ENCODE data around the gene PGLYRP2.

The PGLYRP2 gene

DNA sequence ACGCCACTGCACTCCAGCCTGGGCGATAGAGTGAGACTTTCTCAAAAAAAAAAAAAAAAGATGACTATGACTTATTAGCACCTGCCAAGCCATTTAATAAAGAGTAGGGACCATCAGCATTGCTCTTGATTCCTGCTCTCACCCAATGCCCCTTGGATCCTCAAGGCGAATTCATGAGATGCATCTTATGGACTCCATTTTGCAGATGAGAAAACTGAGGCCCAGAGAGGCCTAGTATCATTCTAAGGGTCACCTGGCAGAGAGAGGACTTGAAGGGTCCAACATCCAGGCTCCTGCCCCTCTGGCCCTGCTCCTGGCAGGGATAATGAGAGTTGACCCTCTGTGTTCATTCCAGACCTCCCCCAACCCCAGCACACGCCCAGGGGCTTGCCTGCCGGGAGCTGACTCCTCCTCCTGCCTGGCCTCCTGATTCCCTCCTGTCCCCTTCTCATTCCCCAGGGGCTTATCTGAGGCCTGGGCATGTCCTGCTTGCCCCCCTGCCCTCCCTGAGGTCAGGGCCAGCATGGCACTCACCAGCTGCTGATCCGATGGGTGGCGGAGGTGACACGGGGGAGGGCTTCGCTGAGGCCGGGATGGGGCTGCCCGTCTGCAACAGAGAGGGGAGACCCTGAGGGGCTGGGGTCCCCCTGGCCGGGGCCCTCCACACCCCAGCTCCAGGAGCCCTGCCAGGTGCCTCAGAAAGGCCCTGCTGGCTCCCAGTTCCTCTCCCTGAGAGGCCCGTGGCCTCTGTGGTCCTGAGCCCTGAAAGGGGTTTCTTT, 37.0 kb downstream of the PGLYRP2 start:
- DNase-seq (ENCODE audit: low read depth in 1 of 2, low spot score in 1 of 2) = no peak

DNA sequence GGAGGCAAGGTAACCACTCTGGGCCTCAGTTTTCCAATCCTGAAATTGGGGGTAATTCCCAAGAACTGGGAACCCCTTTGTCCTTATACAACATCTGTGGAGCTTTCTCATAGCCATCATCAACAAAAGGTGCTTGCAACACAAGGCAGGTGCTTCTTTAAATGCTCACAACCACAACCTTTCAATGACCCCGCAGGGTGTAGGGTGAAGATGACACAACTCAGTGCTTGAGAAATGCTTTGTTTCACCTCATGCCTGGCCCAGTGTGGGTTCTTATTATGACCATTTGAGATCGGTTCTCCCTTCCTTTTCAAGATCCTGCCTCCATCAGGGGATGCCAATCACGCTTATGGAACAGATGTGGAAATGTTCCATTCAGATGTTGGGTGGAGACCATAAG, 38.0 kb downstream of the PGLYRP2 start:
- DNase-seq (ENCODE audit: low read depth in 1 of 2, low spot score in 1 of 2) = no peak

DNA sequence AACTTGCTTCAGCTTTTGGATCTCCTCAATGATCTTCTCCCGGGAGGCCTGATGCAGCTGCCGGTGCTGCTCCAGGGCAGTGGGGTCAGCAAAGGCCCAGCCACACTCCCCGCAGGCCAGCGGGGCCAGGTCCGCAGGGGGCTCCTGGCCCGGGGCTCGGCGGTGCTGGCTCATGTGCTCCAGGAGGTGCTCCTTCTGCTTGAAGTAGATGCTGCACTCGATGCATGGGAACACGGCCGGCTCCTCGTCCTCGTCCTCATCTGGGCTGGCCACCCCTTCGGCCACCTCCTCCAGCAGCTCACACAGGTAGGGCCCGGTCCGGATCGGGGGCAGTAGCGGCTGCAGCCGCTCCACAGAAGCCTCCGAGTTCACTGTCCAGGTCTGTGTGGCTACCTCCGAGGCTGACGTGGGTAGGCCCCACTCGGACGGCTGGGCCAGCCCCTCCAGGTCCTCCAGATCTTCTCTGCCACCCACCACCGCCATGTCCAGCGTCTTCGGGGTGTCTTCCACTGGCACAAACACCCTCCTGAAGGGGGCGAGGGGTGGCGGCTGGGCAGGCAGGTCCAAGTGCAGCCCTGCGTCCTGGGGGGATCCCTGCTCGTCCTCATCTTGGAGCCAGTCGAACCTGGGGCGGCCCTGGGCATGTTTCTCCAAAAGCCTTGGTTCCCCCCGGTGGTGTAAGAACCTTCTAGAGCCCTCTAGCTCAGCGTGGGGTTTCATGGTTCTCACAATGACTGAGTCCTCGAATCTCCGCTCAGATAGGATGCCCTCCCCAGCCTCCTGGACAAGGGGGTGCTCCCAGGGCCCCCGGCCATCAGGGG, 39.3 kb downstream of the PGLYRP2 start:
- DNase-seq (ENCODE audit: low read depth in 1 of 2, low spot score in 1 of 2) = no peak

DNA sequence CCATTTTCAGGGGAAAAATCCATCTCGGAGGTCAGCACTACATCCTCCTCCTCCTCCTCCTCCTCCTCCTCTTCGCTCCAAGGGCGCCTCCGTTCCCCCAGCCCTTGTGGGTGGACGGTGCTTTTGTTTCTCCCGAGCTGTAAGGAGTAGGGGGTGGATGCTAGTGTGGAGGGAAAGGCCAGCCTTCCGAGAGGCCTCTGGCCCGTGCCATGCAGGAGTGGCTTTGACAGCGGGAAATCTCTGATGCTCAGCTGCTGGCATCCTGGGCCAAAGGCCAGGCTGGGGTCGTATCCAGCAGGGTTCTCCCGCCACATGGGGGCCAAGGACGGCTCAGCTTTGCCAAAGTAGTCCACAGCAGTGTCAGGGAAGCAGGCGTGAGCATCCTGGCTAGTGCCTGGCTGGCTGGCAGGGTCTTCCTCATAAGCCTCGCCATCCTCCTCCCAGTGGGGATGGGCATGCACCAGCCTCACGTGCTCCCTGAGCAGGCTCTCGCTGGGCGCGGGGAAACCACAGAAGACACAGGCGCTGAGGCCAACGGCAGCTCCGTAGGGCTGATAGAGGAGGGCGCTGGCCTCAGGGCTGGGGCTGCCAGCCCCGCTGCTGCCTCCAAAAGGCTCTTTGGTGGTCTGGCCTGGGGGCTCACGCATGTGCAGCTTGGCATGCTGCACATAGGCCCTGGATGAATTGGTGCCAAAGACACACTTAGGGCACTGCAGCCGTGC, 40.1 kb downstream of the PGLYRP2 start:
- no peak for DNase-seq (ENCODE audit: low read depth in 1 of 2, low spot score in 1 of 2)

DNA sequence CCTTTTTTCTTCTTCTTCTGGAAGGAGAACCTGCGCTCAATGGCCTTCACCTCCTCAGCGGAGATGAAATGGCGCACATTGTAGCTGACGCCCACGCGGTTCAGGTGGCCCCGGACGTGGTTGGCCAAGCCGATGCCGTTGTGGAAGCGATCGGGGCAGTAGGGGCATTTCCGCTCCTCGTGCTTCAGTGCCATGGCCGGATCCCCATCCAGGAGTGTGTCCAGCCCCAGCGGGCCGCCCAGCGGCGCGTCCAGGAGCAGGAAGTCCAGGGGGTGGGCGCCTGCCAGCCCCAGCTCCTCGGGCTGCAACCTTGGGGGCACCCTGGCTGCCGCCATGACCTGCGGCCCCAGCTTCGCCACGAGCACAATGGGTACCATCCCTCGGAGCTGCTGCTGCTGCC, 40.7 kb downstream of the PGLYRP2 start:
- DNase-seq (ENCODE audit: low read depth in 1 of 2, low spot score in 1 of 2) = no peak

DNA sequence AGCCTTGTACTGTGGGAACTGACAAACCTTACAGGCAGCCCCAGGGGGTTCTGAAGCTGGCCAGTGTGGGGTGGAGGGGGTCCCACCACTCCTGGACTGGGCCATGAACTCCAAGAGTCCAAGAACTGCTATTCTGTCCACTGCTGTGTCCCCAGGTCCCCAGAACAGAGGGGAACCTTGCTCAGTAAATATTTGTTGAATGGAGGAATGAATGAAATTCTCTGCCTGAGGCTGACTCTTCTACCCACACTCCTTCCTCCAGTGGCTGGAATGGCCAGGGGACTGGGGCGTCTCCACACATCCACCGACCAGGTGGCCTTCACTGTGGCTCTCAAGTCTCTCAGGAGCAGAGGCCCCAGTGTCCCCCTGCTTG, 41.2 kb downstream of the PGLYRP2 start:
- DNase-seq (ENCODE audit: low read depth in 1 of 2, low spot score in 1 of 2) = no peak

DNA sequence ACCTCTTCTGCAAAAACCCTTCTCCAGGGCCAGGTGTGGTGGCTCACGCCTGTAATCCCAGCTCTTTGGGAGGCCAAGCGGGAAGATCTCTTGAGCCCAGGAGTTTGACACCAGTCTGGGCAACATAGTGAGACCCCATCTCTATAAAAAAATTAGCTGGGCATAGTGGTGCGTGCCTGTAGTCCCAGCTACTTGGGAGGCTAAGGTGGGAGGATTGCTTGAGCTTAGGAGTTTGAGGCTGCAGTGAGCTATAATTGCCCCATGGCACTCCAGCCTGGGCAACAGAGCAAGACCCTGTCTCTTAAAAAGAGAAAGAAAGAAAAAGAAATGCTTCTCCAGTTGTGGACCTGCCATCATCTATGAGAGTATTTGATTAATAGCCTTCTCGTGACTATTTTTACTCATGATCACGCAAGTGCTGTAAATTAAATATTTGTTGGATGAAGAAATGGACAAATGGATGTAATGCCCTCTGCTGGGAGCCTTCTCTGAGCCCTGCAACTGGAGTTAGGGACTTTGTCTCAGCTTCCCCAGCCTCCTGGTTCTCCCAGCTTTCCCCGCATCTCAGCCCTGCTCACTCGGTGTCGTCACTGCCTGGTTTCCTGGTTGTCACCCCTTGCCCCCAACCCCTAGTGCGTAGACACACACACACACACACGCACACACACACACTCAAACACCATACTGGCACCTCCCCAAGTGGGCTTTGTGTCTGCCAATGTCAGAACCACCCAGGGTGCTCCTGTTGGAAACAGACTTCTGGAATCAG, 41.8 kb downstream of the PGLYRP2 start:
- no peak for DNase-seq (ENCODE audit: low read depth in 1 of 2, low spot score in 1 of 2)

DNA sequence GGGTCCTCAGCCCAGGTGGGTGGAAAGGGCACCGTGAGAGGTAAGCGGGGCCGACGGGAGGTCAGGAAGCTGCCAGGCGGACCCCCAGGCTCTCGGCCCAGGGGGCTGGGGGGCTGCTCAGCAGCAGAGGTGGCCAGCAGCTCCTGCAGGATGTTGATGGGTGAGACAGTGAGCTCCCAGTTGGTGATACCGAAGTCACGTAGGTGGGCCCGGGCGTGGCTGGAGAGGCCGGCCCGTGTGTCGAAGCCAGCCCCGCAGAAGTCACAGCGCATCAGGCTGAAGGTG, 42.5 kb downstream of the PGLYRP2 start:
- DNase-seq (ENCODE audit: low read depth in 1 of 2, low spot score in 1 of 2) = no peak

DNA sequence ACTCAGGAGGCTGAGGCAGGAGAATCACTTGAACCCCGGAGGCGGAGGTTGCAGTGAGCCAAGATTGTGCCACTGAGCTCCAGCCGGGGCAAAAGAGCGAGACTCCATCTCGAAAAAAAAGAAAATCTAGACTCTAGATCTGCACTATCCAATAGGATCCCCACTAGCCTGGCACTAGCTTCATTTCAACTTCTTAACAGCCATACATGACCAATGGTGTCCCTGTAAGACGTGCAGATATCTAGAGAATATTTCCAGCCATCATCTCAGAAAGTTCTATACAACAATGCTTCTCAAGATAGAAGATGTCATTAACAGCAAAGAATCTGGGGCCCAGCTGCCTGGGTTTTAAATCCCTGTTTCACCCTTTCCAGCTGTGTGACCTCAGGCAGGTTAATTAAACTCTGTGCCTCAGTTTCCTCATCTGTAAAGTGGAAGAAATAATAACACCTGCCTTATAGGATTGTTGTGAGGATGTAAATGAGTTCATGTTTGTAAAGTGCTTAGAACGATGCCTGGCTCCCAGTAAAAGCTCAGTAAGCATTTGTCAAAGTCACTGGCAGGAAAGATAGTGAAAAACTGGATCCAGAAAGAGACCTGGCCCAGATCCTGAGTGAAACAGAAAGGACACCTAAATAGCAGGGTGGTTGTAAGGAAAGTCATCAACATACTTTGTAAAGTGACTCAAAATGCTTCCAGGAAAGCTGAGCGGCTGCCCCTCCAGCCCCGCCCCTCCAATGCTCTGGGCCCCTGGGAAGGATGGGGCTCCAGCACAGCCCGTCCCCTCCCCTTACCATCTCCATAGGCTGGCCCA, 43.1 kb downstream of the PGLYRP2 start:
- no peak for DNase-seq (ENCODE audit: low read depth in 1 of 2, low spot score in 1 of 2)

DNA sequence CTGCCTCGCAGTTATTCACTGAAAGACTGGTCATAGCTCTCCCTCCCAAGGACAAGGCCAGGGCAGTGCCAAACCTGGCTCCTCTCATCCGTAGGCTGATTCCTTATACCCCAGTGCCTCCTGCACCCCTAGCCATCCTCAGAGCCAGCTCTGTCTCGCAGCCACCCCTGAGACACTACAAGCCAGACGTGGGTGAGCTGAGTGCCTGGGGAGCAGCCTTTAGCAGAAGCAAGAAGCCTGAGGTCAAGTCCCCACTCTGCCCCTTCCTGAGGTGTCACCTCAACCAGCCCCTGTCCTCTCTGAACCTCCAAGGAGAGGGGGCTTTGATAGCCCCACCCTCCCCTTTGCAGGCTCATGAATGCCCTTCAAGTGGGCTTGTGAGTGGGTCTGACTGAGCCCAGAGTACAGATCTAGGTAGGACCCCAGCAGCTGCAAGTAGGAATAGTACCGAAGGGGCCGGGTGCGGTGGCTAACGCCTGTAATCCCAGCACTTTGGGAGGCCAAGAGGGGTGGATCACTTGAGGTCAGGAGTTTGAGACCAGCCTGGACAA, 45.7 kb downstream of the PGLYRP2 start:
- DNase-seq (ENCODE audit: low read depth in 1 of 2, low spot score in 1 of 2) = no peak

DNA sequence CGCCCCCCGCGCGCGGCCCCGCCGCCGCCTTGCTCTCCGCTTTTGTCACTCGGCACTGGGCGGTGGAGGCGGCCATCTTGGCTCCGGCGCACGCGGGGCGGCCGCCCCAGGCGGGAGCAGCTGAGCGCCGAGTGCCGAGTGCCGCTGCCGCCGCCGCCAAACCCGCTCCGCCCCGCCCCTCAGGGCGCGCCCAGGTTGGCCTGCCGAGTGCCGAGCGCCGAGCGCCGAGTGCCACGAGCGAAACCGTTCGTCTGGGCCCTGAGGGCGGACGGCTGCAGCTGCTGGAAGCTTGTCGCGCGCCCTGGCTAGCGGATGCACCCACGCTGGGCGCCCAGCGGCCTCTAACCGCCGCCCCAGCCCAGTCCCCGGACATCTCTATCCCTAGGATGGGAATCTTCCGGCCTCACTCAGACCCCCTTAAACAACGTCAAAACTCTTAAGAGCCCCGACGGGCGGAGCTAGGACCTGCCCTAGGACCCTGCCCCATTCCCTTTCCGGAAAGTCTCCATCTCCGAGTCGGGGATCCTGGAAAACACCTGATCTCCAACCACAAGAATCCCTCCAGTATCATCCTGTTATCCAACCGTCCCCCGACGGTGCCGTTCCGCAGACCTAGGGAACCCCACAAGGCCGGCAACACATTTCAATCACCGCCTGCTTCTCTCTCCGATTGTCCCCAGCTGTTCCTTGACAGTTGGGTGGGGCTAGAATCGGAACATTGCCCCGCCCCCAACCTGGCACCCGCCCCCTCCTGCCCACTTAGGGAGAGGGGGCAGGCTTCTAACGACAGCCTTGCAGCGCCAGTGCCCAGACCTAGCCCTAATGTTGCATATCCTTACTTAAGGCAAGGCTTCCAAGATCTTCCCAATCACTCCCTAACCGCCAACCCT, 46.4 kb downstream of the PGLYRP2 start:
- peak; percentile 80 to 84 for DNase-seq (ENCODE audit: low read depth in 1 of 2, low spot score in 1 of 2)

DNA sequence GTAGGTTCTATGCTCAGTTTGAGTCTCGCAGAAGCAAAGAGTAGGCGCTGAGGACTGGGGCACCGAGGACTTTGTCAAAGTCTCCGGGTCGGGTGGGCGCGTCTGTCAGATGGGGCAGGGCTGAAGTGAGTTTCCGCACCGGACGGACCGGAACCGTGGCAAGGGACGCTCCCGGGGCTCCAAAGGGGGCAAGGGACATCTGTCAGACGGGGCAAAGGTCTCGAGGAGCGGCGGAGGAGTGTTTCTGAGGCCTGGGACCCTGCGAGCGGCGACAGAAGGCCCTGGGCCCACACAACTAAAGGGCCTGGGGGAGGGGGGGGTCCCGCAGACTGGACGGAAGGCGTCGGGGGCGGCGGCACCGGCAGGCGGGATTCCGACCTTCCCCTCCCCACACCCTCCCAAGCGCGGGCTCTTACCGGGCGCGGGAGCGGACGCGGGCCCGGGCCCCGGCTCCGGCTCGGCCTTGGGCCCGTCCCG, 47.2 kb downstream of the PGLYRP2 start:
- DNase-seq (ENCODE audit: low read depth in 1 of 2, low spot score in 1 of 2) = no peak

DNA sequence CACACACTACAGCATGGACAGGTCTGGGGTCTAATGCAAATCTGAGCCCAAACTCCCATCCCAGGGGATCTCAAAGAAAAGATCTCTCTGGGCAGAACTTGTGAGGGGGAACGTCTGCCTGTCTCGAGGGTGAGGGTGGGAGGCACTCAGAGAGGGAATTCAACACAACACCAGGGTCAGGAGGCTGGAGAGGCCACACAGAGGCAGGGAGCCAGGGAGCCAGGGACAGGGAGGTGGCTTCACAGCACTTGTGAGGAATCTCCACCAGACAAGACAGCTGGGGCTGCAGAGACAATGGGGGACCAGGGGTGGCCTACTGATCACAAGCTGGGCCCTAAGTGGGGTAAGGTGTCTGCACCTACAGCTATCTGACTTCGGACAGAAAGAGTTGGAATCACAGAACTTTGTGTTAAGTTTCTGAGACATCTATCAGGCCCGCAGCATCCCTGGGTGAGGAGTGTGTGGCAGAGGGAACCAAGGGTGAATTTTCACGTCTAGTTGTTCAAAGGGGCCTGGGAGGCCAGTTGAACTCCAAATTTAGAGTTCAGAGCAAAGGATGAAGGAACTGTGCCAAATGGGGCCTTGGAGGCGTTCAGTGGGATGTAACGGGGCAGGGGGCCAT, 47.8 kb downstream of the PGLYRP2 start:
- DNase-seq (ENCODE audit: low read depth in 1 of 2, low spot score in 1 of 2) = no peak

DNA sequence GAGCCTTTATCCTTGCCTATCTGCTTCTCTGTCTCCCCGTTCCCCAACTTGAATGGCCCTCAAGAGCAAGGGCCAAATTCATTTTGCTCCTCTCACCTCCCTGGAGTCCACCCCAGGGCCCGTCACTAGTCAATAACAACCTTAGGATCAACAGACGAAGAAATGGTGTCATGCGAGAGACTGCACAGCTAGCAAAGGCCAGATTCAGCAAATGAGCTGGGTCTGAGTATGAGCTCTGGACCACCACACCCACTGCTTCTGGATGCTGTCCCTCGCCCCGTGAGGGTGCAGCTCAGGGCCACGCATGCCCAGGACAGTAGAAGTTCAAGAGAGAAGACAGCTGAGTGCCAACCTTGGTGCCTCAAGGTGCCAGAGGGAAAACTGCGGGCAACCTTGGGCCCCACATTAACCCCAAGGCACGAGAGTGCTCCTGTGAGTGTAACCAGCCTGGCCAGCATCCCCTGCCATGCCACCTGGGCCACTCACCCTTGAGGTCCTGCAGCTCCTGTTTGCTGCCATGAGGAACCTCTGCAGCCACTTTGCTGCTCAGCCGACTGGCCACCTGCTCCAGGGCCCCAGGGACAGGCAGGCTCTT, 48.7 kb downstream of the PGLYRP2 start:
- no peak for DNase-seq (ENCODE audit: low read depth in 1 of 2, low spot score in 1 of 2)

DNA sequence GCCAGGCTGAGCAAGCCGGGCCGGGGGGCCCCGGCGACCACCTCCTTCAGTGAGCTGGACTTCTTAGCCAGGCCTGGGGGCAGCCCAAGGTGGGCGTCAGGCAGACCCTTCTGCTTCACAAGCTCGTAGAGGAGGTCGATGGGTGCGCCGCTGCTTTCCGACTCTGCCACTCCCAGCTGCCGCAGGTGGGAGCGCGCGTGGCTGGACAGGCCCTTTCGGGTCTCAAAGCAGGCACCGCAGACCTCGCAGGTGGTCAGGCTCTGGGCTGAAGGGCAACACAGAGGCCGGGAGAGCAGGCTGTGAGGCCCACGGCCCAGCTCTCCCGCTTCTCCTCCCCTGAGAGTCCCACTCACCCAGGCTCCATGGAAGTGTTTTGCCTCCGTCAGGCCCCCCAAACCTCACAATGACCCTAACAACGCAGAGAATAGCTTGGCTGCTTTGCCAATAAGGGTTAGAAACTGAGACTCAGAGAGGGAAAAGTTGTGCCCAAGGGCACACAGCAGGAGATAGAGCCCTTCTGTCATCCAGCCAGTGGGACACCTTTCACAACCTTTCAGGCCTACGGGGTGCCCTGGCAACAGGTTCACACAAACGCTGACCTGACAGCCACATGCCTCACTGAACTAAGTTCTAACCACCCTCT, 49.4 kb downstream of the PGLYRP2 start:
- no peak for DNase-seq (ENCODE audit: low read depth in 1 of 2, low spot score in 1 of 2)

DNA sequence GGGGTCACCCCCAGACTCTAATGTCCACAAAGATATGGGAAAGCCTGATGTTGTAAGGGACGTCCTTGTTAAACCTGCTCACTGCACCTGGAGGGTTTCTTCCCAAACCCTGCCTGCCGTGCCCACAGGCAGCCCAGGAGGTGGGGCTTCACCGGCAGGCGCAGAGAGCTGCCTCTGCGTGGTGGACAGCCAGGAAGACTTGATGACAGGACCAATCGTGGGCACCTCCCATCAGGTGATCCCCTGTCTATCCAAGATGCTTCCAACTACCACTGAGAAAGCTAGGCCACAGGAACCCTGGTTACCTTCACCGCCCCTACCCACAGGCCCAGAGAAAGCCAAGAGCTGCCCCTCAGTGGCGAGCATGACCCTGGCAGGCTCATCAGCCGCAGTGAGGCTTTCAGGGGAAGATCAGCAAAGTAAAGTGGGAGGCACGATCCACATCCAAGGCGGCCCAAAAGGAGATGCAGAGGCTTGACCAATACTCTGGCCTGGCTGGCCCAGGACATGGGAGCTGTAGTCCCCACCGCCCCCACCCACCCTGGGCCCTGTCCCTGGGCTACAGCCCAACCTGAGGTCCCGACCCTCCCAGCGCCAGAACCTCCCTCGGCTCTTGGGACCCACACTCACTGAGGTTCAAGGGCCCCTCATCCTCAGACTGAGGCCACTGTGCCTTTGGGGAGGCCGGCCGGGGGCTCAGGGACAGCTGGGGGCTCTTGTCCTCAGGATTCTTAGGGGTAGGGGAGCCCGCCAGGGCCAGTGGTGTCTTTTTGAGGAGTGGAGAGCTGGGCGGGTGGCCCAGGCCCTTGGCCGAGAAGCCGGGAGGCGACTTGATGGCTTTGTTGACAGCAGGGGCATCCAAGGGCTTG, 50.1 kb downstream of the PGLYRP2 start:
- DNase-seq (ENCODE audit: low read depth in 1 of 2, low spot score in 1 of 2) = no peak

DNA sequence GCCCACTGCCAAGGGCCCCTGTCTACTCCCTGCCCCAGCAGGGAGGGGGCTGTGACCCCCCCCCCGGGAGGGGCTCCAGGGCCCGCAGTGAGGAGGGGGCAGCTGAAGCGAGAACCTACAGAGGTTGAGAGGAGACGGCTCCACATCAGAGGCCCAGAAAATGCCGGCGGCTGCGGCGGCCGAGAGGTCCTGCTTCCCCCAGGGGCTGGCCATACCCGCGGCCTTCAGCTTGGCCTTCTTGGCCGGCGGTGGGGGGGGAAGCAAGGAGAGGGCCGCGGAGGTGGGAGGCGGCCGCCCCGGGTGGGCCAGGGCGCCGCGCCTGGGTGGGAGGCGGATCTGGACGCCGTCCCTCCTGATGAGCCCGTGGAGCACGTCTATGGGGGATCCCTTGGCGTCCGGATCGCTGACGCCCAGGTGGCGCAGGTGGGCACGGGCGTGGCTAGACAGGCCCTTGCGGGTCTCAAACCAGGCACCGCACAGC, 51.3 kb downstream of the PGLYRP2 start:
- no peak for DNase-seq (ENCODE audit: low read depth in 1 of 2, low spot score in 1 of 2)

All from activated CD4-positive, alpha-beta T cell treated with anti-CD3 and anti-CD28 coated beads, Interleukin-2, amount 50 U/mL, for 24 hours (primary cell).